Mononuclear cell (primary cell): ENCODE results near the gene RBM24. TPM values are rescaled to one million over a fixed set of nuclear protein-coding genes. Genes with fewer than 3 reads are reported as not detected.

Experiments used
- total RNA-seq: library from RNA; depleted of rRNA; stranded (reverse); fragments of >200 nt; gene quantifications from one replicate; pipeline ENCODE4 v1.2.3, GENCODE V29; 2012

The RBM24 gene
- total RNA-seq, 1 donor: 0.21 TPM

Other genes starting within 250 kb of the RBM24 start
- not detected for gene STMND1, start 179.3 kb upstream of the RBM24 start, total RNA-seq
- gene CAP2, start 112.2 kb downstream of the RBM24 start, total RNA-seq: 0.10 TPM